K562 (cell line): ENCODE results near the gene CPLX3. TPM values are rescaled to one million over a fixed set of nuclear protein-coding genes. Genes with fewer than 3 reads are reported as not detected.

Experiments
- ADNP ChIP-seq: fragments of 200-800 bp; sonication (Bioruptor generic); IDR thresholded peaks from 2 replicates; pipeline ENCODE4 v1.6.1; 2016; ENCODE audit warnings: missing genetic modification characterization, missing compliant biosample characterization
- BRF2 ChIP-seq: IDR thresholded peaks from 3 replicates; pipeline ENCODE4 v1.6.1; 2011; ENCODE audit warnings: borderline replicate concordance, mild to moderate bottlenecking; ENCODE audit not compliant: insufficient read length, insufficient read depth
- CBFB ChIP-seq: sonication (generic); formaldehyde crosslinking; IDR thresholded peaks from 2 replicates; pipeline ENCODE4 v1.4.0; 2020; ENCODE audit warnings: mild to moderate bottlenecking, missing genetic modification reagents
- CHD7 ChIP-seq: fragments of 200-600 bp; sonication (generic); IDR thresholded peaks from one replicate; pipeline ENCODE4 v1.6.1; 2012; ENCODE audit warnings: mild to moderate bottlenecking, low read depth, low read length, inconsistent platforms
- CTCF ChIP-seq, 3 experiments: IDR thresholded peaks in 2 of 3; conservative IDR thresholded peaks in 1 of 3; 2 replicates each; pipeline ENCODE4 v1.5.1; 2011 to 2012; ENCODE audit warnings: low read length in 3 of 3, mild to moderate bottlenecking in 3 of 3, control low read depth in 2 of 3, improper control_type of control experiment in 1 of 3, inconsistent platforms in 1 of 3, low read depth in 1 of 3, mixed read lengths in 1 of 3, moderate library complexity in 1 of 3; ENCODE audit not compliant: insufficient read depth in 2 of 3
- FOXO4 ChIP-seq: fragments of 450-650 bp; formaldehyde crosslinking; IDR thresholded peaks from 2 replicates; pipeline ENCODE4 v1.4.0; 2020; ENCODE audit warnings: mild to moderate bottlenecking, moderate library complexity
- PATZ1 ChIP-seq: fragments of 250-450 bp; sonication (Bioruptor Pico); IDR thresholded peaks from 2 replicates; pipeline ENCODE4 v1.5.0; 2020; ENCODE audit warnings: mild to moderate bottlenecking, borderline replicate concordance
- RCOR1 ChIP-seq, 2 experiments: IDR thresholded peaks; 2 replicates each; pipeline ENCODE4 v1.6.1; 2012; ENCODE audit warnings: low read depth in 2 of 2, low read length in 2 of 2, borderline replicate concordance in 1 of 2, improper control_type of control experiment in 1 of 2
- polyA plus RNA-seq, 8 experiments: library from polyadenylated mRNA; depleted of rRNA in 4 of 8; stranded (reverse) in 5 of 8; unstranded in 3 of 8; fragments of >200 nt; fragmentation: Nextera tagmentation in 2 of 8; fragmentation: Illumina TruSeq in 1 of 8; extraction: Ambion mirVana in 2 of 8; extraction: Trizol in 1 of 8; gene quantifications; 2 replicates each; pipeline versions ENCODE4 v1.2.1 to v1.2.3, GENCODE V29; 2011 to 2014; ENCODE audit warnings: inconsistent platforms in 1 of 8, missing spikeins in 1 of 8
- total RNA-seq, 7 experiments: library from RNA; depleted of rRNA in 6 of 7; stranded (reverse); fragments of >200 nt in 6 of 7; fragmentation: Illumina TruSeq in 2 of 7; extraction: Trizol in 2 of 7; gene quantifications; 2 replicates each; pipeline versions ENCODE4 v1.2.1 to v1.2.3, GENCODE V29; 2011 to 2021; ENCODE audit warnings: low replicate concordance in 1 of 7

Gene CPLX3
- total and polyA plus RNA-seq, 9 of the 15 experiments (the other 6 are each of a cell fraction or from before 2014, with no cell fraction given) = not detected

GRCh38 chr15:74808840-74809229, 17.6 kb upstream of the CPLX3 start (continued):
- no peak for TF ChIP-seq CHD7
- no peak for TF ChIP-seq BRF2
- TF ChIP-seq PATZ1 (CRISPR knock-in tag) = no peak
- TF ChIP-seq FOXO4 (CRISPR knock-in tag) = no peak
- TF ChIP-seq RCOR1 (IDR thresholded peaks at IDR 0.05; ENCODE audit: borderline replicate concordance in 1 of 2, low read depth in 2 of 2, low read length in 2 of 2) = 0 out of 4 replicates have a peak, but pooled peaks of 1 of the 2 experiments have one; percentile 17
- 0 out of 2 replicates have a peak, but pooled peaks have one; percentile 30 for TF ChIP-seq ADNP
- TF ChIP-seq CTCF (IDR thresholded peaks at IDR 0.05 in 2 of 3, conservative IDR thresholded peaks at IDR 0.05 in 1 of 3; ENCODE audit: insufficient read depth in 2 of 3, low read depth in 1 of 3, low read length in 3 of 3) = peak; percentile 22 to 39 (median 32); a peak in 5 of 6 replicates
- TF ChIP-seq CBFB (CRISPR knock-in tag) = no peak
